ENCODE measurements around the gene DDAH1.

- TF ChIP-seq, protein P1, sequence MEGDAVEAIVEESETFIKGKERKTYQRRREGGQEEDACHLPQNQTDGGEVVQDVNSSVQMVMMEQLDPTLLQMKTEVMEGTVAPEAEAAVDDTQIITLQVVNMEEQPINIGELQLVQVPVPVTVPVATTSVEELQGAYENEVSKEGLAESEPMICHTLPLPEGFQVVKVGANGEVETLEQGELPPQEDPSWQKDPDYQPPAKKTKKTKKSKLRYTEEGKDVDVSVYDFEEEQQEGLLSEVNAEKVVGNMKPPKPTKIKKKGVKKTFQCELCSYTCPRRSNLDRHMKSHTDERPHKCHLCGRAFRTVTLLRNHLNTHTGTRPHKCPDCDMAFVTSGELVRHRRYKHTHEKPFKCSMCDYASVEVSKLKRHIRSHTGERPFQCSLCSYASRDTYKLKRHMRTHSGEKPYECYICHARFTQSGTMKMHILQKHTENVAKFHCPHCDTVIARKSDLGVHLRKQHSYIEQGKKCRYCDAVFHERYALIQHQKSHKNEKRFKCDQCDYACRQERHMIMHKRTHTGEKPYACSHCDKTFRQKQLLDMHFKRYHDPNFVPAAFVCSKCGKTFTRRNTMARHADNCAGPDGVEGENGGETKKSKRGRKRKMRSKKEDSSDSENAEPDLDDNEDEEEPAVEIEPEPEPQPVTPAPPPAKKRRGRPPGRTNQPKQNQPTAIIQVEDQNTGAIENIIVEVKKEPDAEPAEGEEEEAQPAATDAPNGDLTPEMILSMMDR (IDR thresholded peaks at IDR 0.05) = no peak
- TF ChIP-seq POLR2A (IDR thresholded peaks at IDR 0.05) = no peak
Observed at GRCh38 chr1:85277802-85278201, 187.2 kb downstream of the DDAH1 start.
